ENCODE data around the gene WDR27.

Gene WDR27

DNA sequence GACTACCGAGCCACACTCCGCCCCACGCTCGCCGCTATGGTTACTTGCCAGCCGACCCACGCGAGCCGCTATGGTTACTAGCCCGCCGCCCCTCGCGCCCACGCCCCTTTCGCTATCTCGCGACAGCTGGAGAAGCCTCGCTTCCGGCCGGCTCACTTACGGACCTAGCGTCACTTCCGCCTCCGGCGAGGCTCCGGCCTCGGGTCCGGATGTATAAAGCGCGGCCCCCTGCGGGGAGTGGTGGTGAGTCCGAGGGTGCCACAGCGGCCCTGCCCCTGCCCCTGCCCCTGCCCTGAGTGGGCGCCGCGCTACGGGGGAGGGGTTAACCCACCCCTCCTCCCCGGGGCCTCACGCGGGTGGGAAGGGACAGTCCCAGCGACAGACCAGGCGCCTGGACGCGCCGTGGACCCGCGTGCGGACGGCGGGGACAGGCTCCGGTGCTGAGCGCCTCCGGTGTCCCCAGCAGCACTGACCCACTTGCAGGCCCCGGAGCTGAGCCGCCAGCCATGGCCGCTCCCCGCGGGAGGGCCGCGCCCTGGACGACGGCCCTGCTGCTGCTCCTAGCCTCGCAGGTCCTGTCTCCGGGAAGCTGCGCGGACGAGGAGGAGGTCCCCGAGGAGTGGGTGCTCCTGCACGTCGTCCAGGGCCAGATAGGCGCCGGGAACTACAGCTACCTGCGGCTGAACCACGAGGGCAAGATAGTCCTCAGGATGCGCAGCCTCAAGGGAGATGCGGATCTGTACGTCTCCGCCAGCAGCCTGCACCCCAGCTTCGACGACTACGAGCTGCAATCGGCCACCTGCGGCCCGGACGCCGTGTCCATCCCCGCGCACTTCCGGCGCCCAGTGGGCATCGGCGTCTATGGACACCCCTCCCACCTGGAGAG lies at the start of gene WDR27, which contains the start of gene C6orf120:
TSS of gene WDR27 (minus strand) at position 76 of the 886 bp plus-strand sequence. CDS start 13,024 bp downstream, outside the sequence.
TSS of gene C6orf120 (plus strand) at position 173 of the 886 bp plus-strand sequence. CDS start at position 507, 334 bp downstream.
- peak; percentile 89 for DNase-seq (ENCODE audit: low read depth)

DNA sequence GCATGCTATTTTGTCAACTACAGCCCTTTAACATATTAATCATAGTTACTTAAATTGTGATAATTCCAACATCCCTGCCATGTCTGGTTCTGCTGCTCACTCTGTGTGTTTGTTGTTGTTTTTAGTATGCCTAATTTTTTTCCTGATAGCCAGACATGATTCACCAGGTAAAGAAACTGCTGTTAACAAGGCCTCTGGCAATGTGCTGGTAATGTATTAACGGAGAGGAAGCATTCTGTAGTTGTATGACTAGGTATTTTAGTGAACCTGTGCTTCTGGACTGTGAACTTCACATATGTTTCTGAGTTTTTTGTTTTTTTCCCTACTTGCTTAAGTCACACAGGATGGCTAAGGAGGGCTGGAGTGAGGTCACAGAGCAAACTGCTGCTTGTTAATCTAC lies 44.7 kb upstream of the WDR27 start:
- no peak for DNase-seq (ENCODE audit: low read depth)

GRCh38 chr6:169745405-169745804 lies 43.6 kb upstream of the WDR27 start:
- DNase-seq (ENCODE audit: low read depth) = no peak

DNA sequence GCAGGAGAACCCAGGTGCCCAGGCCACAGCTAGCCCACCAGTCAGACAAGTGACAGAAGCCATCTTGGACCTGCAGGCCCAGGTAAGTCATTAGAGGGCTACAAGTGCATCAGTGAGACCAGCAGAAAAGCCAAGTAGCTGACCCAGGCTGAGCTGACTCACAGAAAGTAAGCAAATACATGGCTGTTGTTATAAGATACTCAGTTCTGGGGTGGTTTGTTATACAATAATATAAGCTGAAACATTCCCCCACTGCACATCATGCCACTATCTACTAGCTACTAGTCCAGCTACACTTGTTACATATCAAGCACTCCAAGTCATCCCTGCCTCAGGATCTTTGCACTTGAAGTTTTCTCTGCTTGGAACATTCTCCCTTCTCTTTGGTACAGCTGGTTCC lies 39.5 kb upstream of the WDR27 start:
- no peak for DNase-seq (ENCODE audit: low read depth)

DNA sequence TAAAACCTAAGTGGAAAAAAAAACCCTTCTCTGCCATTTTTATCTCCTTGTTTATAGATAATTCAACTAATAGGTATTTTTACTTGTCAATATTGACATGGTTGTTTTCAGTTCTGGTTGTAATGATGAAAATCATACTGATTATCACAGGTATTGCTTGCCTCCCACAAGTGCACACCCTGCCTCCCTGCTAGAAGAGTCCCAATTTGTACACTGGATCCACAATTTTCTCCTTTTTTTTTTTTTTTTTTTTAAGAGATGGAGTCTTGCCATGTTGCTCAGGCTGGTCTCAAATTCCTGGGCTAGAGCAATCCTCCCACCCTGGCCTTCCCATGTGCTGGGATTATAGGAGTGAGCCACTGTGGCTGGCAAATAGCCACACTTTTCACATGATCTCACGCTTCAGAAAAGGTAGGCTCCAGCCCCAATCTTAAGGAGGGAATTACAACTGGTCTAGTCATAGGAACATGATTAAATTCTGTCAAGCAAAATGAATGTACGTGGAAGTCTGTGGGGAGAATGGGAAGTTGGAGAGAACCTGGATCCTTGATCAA lies 37.2 kb upstream of the WDR27 start:
- no peak for DNase-seq (ENCODE audit: low read depth)

- no peak for DNase-seq (ENCODE audit: low read depth)
These were observed 36.6 kb upstream of the WDR27 start for GRCh38 chr6:169738204-169738975.

DNA sequence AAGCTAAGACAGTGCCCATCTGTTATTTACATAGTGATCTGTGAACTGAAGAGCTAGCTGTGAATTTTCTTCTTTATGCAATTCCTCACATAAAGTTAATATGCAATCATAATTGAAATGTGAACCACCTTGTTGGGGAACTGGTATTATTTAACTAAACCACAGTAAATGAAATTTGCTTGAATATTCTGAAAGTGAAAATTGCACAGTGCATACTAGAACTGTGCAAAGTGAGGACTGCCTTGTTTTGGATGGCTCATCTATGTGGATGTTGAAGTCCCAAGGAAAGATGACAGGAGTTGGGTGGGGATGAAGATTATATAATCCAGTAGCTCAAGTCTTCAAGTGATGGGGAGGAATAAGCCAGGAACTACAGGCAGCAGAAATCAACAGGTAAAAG lies 28.1 kb upstream of the WDR27 start:
- no peak for DNase-seq (ENCODE audit: low read depth)

DNA sequence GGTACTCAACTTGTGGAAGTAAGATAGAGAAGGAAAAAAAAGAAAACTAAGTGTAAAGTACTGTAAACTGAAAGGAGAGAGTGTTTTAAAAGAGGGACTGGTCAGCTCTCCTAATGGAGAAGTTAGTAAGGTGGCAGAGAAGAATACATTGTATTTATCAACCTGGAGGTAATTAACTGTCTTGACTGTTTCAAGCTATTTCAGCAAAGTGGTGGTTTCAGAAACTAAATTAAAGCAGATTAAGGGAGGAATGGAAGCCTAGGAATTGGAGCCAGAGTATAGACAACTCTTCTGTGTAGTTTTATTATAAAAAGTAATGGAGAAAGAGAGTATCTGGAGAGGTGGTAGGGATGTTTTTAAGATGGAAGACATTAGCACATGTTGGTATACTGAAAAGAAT lies 25.1 kb upstream of the WDR27 start:
- no peak for DNase-seq (ENCODE audit: low read depth)

GRCh38 chr6:169726049-169726400 lies 24.2 kb upstream of the WDR27 start:
- DNase-seq (ENCODE audit: low read depth) = no peak

DNA sequence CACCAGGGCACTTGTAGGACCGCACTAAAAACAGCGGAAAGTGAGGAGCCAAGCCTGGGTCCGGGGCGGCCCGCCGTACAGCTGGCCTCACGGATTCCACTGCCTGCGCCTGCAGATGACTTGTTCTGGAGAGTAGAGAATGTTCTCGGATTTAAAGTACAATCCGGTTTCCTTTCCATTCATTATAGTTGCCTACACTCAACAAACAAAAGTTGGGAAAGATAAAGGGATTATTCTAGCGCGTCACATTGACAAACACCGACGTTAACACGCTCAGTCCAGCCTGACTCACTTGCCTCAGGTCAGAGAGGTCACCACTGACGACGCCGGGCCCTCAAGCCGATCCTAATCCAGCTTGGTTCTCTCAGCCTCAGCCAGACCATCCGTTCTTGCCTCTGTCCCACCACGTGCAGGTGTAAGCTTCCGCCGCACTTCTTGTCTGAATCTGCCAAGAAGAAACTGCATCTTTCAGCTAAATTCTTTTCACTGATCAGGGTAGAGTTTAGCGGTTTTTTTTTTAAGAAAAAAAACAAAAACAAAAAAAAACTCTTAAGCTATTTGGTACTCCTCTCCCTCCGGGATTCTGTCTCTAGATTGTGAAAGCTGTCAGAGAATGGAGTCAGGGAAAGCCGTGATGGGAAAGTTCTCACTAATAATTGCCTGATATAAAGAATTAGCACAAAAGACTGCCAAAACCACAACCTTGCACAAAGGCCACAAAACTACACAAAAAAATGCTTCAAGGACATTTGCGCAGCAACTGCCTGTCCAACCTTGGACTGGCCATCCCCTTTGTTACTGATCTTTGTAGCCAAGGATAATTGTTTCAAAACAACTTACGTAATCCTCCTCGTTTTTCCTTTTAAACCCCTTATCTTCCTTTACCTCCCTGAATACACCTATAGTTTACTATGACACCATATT lies 23.6 kb upstream of the WDR27 start:
- peak; percentile 27 for DNase-seq (ENCODE audit: low read depth)

- DNase-seq (ENCODE audit: low read depth) = no peak
These were observed 22.8 kb upstream of the WDR27 start, which contains the start of gene PHF10 for GRCh38 chr6:169724494-169725124. Gene PHF10 (minus strand): TSS chr6:169724500. CDS start chr6:169723931, 569 bp downstream.

GRCh38 chr6:169723991-169724493 lies 22.2 kb upstream of the WDR27 start:
- DNase-seq (ENCODE audit: low read depth) = no peak

- peak; percentile 10 for DNase-seq (ENCODE audit: low read depth)
These were observed 21.5 kb upstream of the WDR27 start for GRCh38 chr6:169723200-169723909.

- no peak for DNase-seq (ENCODE audit: low read depth)
These were observed 20.8 kb upstream of the WDR27 start for GRCh38 chr6:169722362-169723199.

GRCh38 chr6:169720207-169720855 lies 18.5 kb upstream of the WDR27 start:
- no peak for DNase-seq (ENCODE audit: low read depth)

DNA sequence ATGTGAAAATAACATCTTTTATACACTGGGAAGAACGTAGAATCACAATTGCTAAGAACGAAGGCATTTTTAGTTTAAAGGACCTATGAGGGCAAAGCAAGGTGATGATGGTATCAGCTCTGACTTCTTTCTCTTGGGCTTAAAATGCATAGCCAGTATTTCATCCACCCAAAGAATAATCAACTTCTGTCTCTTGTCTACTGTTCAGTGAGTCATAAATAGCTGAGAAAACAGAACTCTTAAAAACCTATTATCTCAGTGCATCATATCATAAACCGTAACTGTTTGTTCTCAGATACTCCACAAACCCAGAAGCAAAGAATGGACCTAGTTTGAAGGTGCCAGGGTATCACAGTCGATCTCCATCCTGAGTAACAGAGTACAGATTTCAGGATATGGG lies 17.3 kb upstream of the WDR27 start:
- DNase-seq (ENCODE audit: low read depth) = no peak

- no peak for DNase-seq (ENCODE audit: low read depth)
These were observed 12.8 kb upstream of the WDR27 start for GRCh38 chr6:169714595-169714994.

DNA sequence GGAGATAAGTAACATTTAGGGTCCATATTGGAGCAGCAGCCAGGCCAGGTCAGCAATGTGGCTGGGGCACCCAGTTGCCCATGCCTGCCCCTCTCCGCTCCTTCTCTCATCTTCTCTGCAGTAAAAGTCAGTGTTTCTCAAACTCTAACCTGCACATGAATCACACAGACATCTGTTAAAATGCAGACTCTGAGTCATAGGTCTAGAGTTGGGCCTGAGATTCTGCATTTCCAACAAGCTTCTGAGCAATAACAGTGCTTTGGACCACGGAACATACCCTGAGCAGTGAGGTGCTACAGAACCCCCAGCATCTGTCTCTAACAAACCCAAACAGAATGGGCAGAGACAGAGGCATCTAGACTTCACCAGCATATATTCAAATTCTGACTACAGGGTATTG lies 12.3 kb upstream of the WDR27 start:
- no peak for DNase-seq (ENCODE audit: low read depth)

DNA sequence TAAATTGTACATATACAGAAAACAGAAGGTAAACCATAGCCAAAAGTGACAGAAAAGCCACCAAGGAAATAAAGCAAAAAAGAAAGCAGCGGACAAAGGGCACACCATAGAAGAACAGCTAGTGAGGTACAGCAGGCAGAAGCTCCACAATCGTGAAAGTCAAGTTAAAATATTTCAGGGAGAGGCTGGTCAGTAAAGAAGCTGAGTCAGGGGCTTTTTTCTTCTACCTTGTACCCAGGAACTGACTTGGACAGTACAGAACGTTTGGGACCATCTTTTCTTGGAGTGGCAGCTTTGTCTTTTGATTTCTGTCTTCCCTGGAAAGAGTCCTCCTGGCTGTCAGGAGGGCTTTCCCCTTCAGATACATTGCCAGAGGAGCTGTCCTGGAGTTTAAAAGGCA lies 8.2 kb upstream of the WDR27 start:
- DNase-seq (ENCODE audit: low read depth) = no peak

All from fibroblast of the conjunctiva (primary cell).